ENCODE data around the gene ORM2.

ORM2 gene

GRCh38 chr9:114291886-114292590 is 37.6 kb upstream of the ORM2 start:
- Histone ChIP-seq H3K9me3 (ENCODE audit: control insufficient read depth, low read length) (no peaks in the 10 kb centered on the region), H3K79me2 (no peaks in the 10 kb centered on the region), H3K27ac (no peak overlapping the region), H3K4me3 (ENCODE audit: low read depth, low read length) (no peak overlapping the region), H3K27me3 (ENCODE audit: control insufficient read depth, insufficient read depth, low read length) (no peaks in the 10 kb centered on the region), H3K9ac (no peak overlapping the region), H3K4me1 (no peaks in the 10 kb centered on the region), H2AFZ (no peak overlapping the region), H3K36me3 (ENCODE audit: control insufficient read depth, insufficient read depth, low read length) (no peaks in the 10 kb centered on the region), H3K4me2 (ENCODE audit: low read length) (no peak overlapping the region)
- TF ChIP-seq CTCF (IDR thresholded peaks at IDR 0.05): no peak

GRCh38 chr9:114294664-114295063 is 35.0 kb upstream of the ORM2 start:
- H2AFZ ChIP-seq: no peak overlapping the region
- no peaks in the 10 kb centered on the region for H3K36me3 ChIP-seq (ENCODE audit: control insufficient read depth, insufficient read depth, low read length)

GRCh38 chr9:114296338-114296737 is 33.3 kb upstream of the ORM2 start:
- Histone ChIP-seq H3K9me3 (ENCODE audit: control insufficient read depth, low read length) (no peaks in the 10 kb centered on the region), H3K79me2 (no peaks in the 10 kb centered on the region), H3K4me2 (ENCODE audit: low read length) (no peak overlapping the region), H3K4me3 (ENCODE audit: low read depth, low read length) (no peak overlapping the region), H3K9ac (no peak overlapping the region), H3K36me3 (ENCODE audit: control insufficient read depth, insufficient read depth, low read length) (no peaks in the 10 kb centered on the region), H3K27me3 (ENCODE audit: control insufficient read depth, insufficient read depth, low read length) (no peaks in the 10 kb centered on the region), H2AFZ (no peak overlapping the region), H3K27ac (no peak overlapping the region), H3K4me1 (no peaks in the 10 kb centered on the region)
- TF ChIP-seq CTCF (IDR thresholded peaks at IDR 0.05): no peak

More at GRCh38 chr9:114294664-114295063, 35.0 kb upstream of the ORM2 start:
- H3K4me1 ChIP-seq: no peaks in the 10 kb centered on the region
- H3K9me3 ChIP-seq (ENCODE audit: control insufficient read depth, low read length): no peaks in the 10 kb centered on the region
- TF ChIP-seq CTCF (IDR thresholded peaks at IDR 0.05): no peak
- H3K27me3 ChIP-seq (ENCODE audit: control insufficient read depth, insufficient read depth, low read length): no peaks in the 10 kb centered on the region
- H3K4me2 ChIP-seq (ENCODE audit: low read length): no peak overlapping the region
- H3K79me2 ChIP-seq: no peaks in the 10 kb centered on the region
- no peak overlapping the region for H3K4me3 ChIP-seq (ENCODE audit: low read depth, low read length)
- no peak overlapping the region for H3K9ac ChIP-seq
- H3K27ac ChIP-seq: no peak overlapping the region

- no peaks in the 10 kb centered on the region for H3K9me3 ChIP-seq (ENCODE audit: control insufficient read depth, low read length)
- no peak overlapping the region for H3K4me2 ChIP-seq (ENCODE audit: low read length)
- H3K79me2 ChIP-seq: no peaks in the 10 kb centered on the region
- H3K27me3 ChIP-seq (ENCODE audit: control insufficient read depth, insufficient read depth, low read length): no peaks in the 10 kb centered on the region
- no peak overlapping the region for H3K9ac ChIP-seq
- H3K4me3 ChIP-seq (ENCODE audit: low read depth, low read length): no peak overlapping the region
- H2AFZ ChIP-seq: no peak overlapping the region
- H3K36me3 ChIP-seq (ENCODE audit: control insufficient read depth, insufficient read depth, low read length): no peaks in the 10 kb centered on the region
- no peaks in the 10 kb centered on the region for H3K4me1 ChIP-seq
- H3K27ac ChIP-seq: no peak overlapping the region
- TF ChIP-seq CTCF (IDR thresholded peaks at IDR 0.05): no peak
Observed at GRCh38 chr9:114299286-114300152, 30.1 kb upstream of the ORM2 start.
